ENCODE results near the gene SPTLC2.

DNA sequence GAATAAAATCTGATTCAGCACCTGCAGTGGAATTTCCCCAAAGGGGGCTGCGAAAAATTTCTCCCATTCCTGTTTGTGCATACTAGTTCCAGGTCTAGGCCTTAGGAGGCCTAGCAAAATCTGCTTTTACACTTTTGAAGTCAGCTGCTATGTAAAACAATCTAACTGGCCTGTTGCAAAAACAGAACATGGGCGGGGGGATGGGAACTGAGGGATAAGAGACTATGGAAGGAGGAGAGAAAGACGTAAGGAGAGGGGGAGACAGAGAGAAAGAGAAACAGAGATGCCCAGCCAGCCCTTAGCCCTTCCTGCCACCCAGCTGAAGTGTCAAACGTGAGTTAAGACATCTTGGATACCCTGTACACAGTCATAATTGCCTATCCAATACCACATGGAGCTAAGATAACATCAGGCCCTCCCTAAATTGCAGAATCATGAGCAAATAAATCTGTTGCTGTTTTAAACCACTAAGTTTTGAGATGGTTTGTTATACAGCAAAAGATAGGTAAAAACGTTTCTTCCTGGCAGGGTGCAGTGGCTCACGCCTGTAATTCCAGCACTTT is 45.6 kb downstream of the SPTLC2 start:
- TF ChIP-seq CTCF (IDR thresholded peaks at IDR 0.05) = no peak
- no peak for TF ChIP-seq POLR2A (IDR thresholded peaks at IDR 0.05)

Measured in body of pancreas (tissue), 4 donors.